HepG2 (cell line): ENCODE data around the gene RNGTT.

Experiments used
- CTCF ChIP-seq: sonication (generic); formaldehyde crosslinking; IDR thresholded peaks from 2 replicates; pipeline ENCODE4 v1.5.0; 2020; ENCODE audit warnings: mild to moderate bottlenecking, missing genetic modification reagents, moderate library complexity
- FOXO4 ChIP-seq: sonication (generic); formaldehyde crosslinking; conservative IDR thresholded peaks from 2 replicates; pipeline ENCODE4 v1.8.1; 2023; ENCODE audit warnings: missing genetic modification reagents
- PCBP1 ChIP-seq: fragments of 200-400 bp; formaldehyde crosslinking; IDR thresholded peaks from 2 replicates; pipeline ENCODE4 v1.6.1; 2017; ENCODE audit warnings: mild to moderate bottlenecking, low read depth, low read length, borderline replicate concordance
- POLR2A ChIP-seq, 2 experiments: IDR thresholded peaks; 2 replicates each; pipeline ENCODE4 v1.6.1; 2011; ENCODE audit warnings: low read depth in 2 of 2, low read length in 2 of 2, mild to moderate bottlenecking in 1 of 2, moderate library complexity in 1 of 2; ENCODE audit not compliant: insufficient read depth in 1 of 2
- ZNF761 ChIP-seq: sonication (generic); formaldehyde crosslinking; conservative IDR thresholded peaks from 2 replicates; pipeline ENCODE4 v1.4.0; 2020; ENCODE audit warnings: mild to moderate bottlenecking, missing genetic modification reagents

GRCh38 chr6:88680654-88681053 lies 282.8 kb downstream of the RNGTT start:
- TF ChIP-seq FOXO4 (CRISPR knock-in tag), result no peak
- TF ChIP-seq PCBP1, result no peak
- TF ChIP-seq POLR2A (IDR thresholded peaks at IDR 0.05; ENCODE audit: insufficient read depth in 1 of 2, low read depth in 2 of 2, low read length in 2 of 2), result no peak
- no peak for TF ChIP-seq CTCF (CRISPR knock-in tag)
- TF ChIP-seq ZNF761 (CRISPR knock-in tag), result no peak
